Measurements from ENCODE around the gene DCLRE1B.

The DCLRE1B gene

GRCh38 chr1:113904674-113905434, at the start of gene DCLRE1B, which contains the start of gene AP4B1 (continued):
- TF ChIP-seq, protein P1, sequence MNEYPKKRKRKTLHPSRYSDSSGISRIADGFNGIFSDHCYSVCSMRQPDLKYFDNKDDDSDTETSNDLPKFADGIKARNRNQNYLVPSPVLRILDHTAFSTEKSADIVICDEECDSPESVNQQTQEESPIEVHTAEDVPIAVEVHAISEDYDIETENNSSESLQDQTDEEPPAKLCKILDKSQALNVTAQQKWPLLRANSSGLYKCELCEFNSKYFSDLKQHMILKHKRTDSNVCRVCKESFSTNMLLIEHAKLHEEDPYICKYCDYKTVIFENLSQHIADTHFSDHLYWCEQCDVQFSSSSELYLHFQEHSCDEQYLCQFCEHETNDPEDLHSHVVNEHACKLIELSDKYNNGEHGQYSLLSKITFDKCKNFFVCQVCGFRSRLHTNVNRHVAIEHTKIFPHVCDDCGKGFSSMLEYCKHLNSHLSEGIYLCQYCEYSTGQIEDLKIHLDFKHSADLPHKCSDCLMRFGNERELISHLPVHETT (tag by site-specific recombination; IDR thresholded peaks at IDR 0.05), result peak; percentile 81; the same call in 1 of the 2 replicates
- no peak for TF ChIP-seq ZNF16 (tag by site-specific recombination; IDR thresholded peaks at IDR 0.05; ENCODE audit: low read depth)
- TF ChIP-seq ZNF792 (tag by site-specific recombination; IDR thresholded peaks at IDR 0.05), result no peak
- TF ChIP-seq WT1 (tag by site-specific recombination; IDR thresholded peaks at IDR 0.05), result peak; percentile 69
- peak; percentile 46; the same call in 1 of the 2 replicates for TF ChIP-seq KLF7 (tag by site-specific recombination; IDR thresholded peaks at IDR 0.05; ENCODE audit: borderline replicate concordance)
- peak; percentile 47; the same call in 1 of the 2 replicates for TF ChIP-seq ZNF558 (tag by site-specific recombination; IDR thresholded peaks at IDR 0.05)
- TF ChIP-seq, protein P2, sequence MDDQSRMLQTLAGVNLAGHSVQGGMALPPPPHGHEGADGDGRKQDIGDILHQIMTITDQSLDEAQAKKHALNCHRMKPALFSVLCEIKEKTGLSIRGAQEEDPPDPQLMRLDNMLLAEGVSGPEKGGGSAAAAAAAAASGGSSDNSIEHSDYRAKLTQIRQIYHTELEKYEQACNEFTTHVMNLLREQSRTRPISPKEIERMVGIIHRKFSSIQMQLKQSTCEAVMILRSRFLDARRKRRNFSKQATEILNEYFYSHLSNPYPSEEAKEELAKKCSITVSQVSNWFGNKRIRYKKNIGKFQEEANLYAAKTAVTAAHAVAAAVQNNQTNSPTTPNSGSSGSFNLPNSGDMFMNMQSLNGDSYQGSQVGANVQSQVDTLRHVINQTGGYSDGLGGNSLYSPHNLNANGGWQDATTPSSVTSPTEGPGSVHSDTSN (CRISPR knock-in tag; IDR thresholded peaks at IDR 0.05), result peak; percentile 82
- peak; percentile 55 for TF ChIP-seq KLF1 (tag by site-specific recombination; IDR thresholded peaks at IDR 0.05)
- TF ChIP-seq ZBTB48 (tag by site-specific recombination; IDR thresholded peaks at IDR 0.05), result no peak
- peak; percentile 87 for TF ChIP-seq ZNF501 (tag by site-specific recombination; IDR thresholded peaks at IDR 0.05)
- no peak for TF ChIP-seq ZNF473 (tag by site-specific recombination; IDR thresholded peaks at IDR 0.05)
- TF ChIP-seq, protein P3, sequence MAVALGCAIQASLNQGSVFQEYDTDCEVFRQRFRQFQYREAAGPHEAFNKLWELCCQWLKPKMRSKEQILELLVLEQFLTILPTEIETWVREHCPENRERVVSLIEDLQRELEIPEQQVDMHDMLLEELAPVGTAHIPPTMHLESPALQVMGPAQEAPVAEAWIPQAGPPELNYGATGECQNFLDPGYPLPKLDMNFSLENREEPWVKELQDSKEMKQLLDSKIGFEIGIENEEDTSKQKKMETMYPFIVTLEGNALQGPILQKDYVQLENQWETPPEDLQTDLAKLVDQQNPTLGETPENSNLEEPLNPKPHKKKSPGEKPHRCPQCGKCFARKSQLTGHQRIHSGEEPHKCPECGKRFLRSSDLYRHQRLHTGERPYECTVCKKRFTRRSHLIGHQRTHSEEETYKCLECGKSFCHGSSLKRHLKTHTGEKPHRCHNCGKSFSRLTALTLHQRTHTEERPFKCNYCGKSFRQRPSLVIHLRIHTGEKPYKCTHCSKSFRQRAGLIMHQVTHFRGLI (tag by site-specific recombination; IDR thresholded peaks at IDR 0.05), result peak; percentile 89
- no peak for TF ChIP-seq ZNF114 (tag by site-specific recombination; IDR thresholded peaks at IDR 0.05)
- peak; percentile 97 for TF ChIP-seq IKZF3 (tag by site-specific recombination; IDR thresholded peaks at IDR 0.05)
- no peak for TF ChIP-seq ZNF514 (tag by site-specific recombination; IDR thresholded peaks at IDR 0.05)
- peak; percentile 91; the same call in 1 of the 2 replicates for TF ChIP-seq ZXDB (tag by site-specific recombination; IDR thresholded peaks at IDR 0.05)
- TF ChIP-seq ZNF138 (tag by site-specific recombination; IDR thresholded peaks at IDR 0.05; ENCODE audit: borderline replicate concordance), result no peak
- TF ChIP-seq GLIS2 (tag by site-specific recombination; IDR thresholded peaks at IDR 0.05), result peak; percentile 87
- peak; percentile 99 for TF ChIP-seq ZEB2 (tag by site-specific recombination; IDR thresholded peaks at IDR 0.05)
- TF ChIP-seq ZNF133 (tag by site-specific recombination; IDR thresholded peaks at IDR 0.05), result no peak
- no peak for TF ChIP-seq ZNF670 (tag by site-specific recombination; IDR thresholded peaks at IDR 0.05; ENCODE audit: low read depth)
- no peak for TF ChIP-seq ZNF571 (tag by site-specific recombination; IDR thresholded peaks at IDR 0.05)
- peak; percentile 89 for TF ChIP-seq KLF8 (tag by site-specific recombination; IDR thresholded peaks at IDR 0.05)
- peak; percentile 44; the same call in 1 of the 2 replicates for TF ChIP-seq ZBTB6 (tag by site-specific recombination; IDR thresholded peaks at IDR 0.05)
- TF ChIP-seq ZSCAN16 (tag by site-specific recombination; IDR thresholded peaks at IDR 0.05), result no peak
- TF ChIP-seq ZNF214 (tag by site-specific recombination; IDR thresholded peaks at IDR 0.05; ENCODE audit: borderline replicate concordance), result no peak
- no peak for TF ChIP-seq AEBP2 (tag by site-specific recombination; IDR thresholded peaks at IDR 0.05; ENCODE audit: borderline replicate concordance)
- peak; percentile 87 for TF ChIP-seq BCL11B (tag by site-specific recombination; IDR thresholded peaks at IDR 0.05; ENCODE audit: low read depth)
- peak; percentile 65 for TF ChIP-seq KLF9 (tag by site-specific recombination; IDR thresholded peaks at IDR 0.05; ENCODE audit: low read depth)
- TF ChIP-seq TCF7L2 (IDR thresholded peaks at IDR 0.05; ENCODE audit: borderline replicate concordance, low read depth, low read length), result peak; percentile 70; the same call in 1 of the 2 replicates
- no peak for TF ChIP-seq MEIS1 (CRISPR knock-in tag; IDR thresholded peaks at IDR 0.05; ENCODE audit: borderline replicate concordance)

Measured in HEK293 (cell line).